ENCODE results near the gene CYBC1.

The CYBC1 gene

GRCh38 chr17:82445542-82445941 is 5.0 kb downstream of the CYBC1 start:
- H3K36me3 ChIP-seq (ENCODE audit: insufficient read depth, low read length): peaks cover 20% of the 10 kb centered on the region
- no peaks in the 10 kb centered on the region for H3K27me3 ChIP-seq (ENCODE audit: control insufficient read depth, insufficient read depth, low read length)
- H3K4me1 ChIP-seq (ENCODE audit: control insufficient read depth, insufficient read depth, low read length): peaks cover 6% of the 10 kb centered on the region
- H3K9ac ChIP-seq (ENCODE audit: low read depth, low read length): no peak overlapping the region
- no peaks in the 10 kb centered on the region for H3K9me3 ChIP-seq (replicated peaks; ENCODE audit: low read length)
- H3K4me2 ChIP-seq (ENCODE audit: low read length): no peak overlapping the region
- H3K4me3 ChIP-seq (ENCODE audit: low read length): no peak overlapping the region

GRCh38 chr17:82444941-82445521 is 5.5 kb downstream of the CYBC1 start:
- Histone ChIP-seq H3K4me1 (ENCODE audit: control insufficient read depth, insufficient read depth, low read length) (peaks cover 6% of the 10 kb centered on the region), H3K4me2 (ENCODE audit: low read length) (no peak overlapping the region), H3K9ac (ENCODE audit: low read depth, low read length) (no peak overlapping the region), H3K27me3 (ENCODE audit: control insufficient read depth, insufficient read depth, low read length) (no peaks in the 10 kb centered on the region), H3K36me3 (ENCODE audit: insufficient read depth, low read length) (peaks cover 20% of the 10 kb centered on the region), H3K4me3 (ENCODE audit: low read length) (no peak overlapping the region), H3K9me3 (replicated peaks; ENCODE audit: low read length) (no peaks in the 10 kb centered on the region)

- Histone ChIP-seq H3K9ac (ENCODE audit: low read depth, low read length) (no peak overlapping the region), H3K9me3 (replicated peaks; ENCODE audit: low read length) (no peaks in the 10 kb centered on the region), H3K27me3 (ENCODE audit: control insufficient read depth, insufficient read depth, low read length) (no peaks in the 10 kb centered on the region), H3K4me3 (ENCODE audit: low read length) (no peak overlapping the region), H3K4me2 (ENCODE audit: low read length) (no peak overlapping the region), H3K4me1 (ENCODE audit: control insufficient read depth, insufficient read depth, low read length) (no peaks in the 10 kb centered on the region), H3K36me3 (ENCODE audit: insufficient read depth, low read length) (peaks cover 20% of the 10 kb centered on the region)
Observed at GRCh38 chr17:82444284-82444893, 6.2 kb downstream of the CYBC1 start.

- H3K4me2 ChIP-seq (ENCODE audit: low read length): no peak overlapping the region
- H3K9me3 ChIP-seq (replicated peaks; ENCODE audit: low read length): no peaks in the 10 kb centered on the region
- peaks cover 20% of the 10 kb centered on the region for H3K36me3 ChIP-seq (ENCODE audit: insufficient read depth, low read length)
- no peaks in the 10 kb centered on the region for H3K27me3 ChIP-seq (ENCODE audit: control insufficient read depth, insufficient read depth, low read length)
- H3K4me3 ChIP-seq (ENCODE audit: low read length): no peak overlapping the region
- H3K4me1 ChIP-seq (ENCODE audit: control insufficient read depth, insufficient read depth, low read length): no peaks in the 10 kb centered on the region
- no peak overlapping the region for H3K9ac ChIP-seq (ENCODE audit: low read depth, low read length)
Observed at GRCh38 chr17:82443465-82444283, 6.9 kb downstream of the CYBC1 start.

- Histone ChIP-seq H3K4me2 (ENCODE audit: low read length) (no peak overlapping the region), H3K4me1 (ENCODE audit: control insufficient read depth, insufficient read depth, low read length) (no peaks in the 10 kb centered on the region), H3K27me3 (ENCODE audit: control insufficient read depth, insufficient read depth, low read length) (no peaks in the 10 kb centered on the region), H3K4me3 (ENCODE audit: low read length) (no peak overlapping the region), H3K36me3 (ENCODE audit: insufficient read depth, low read length) (peaks cover 20% of the 10 kb centered on the region), H3K9ac (ENCODE audit: low read depth, low read length) (no peak overlapping the region), H3K9me3 (replicated peaks; ENCODE audit: low read length) (no peaks in the 10 kb centered on the region)
Observed at GRCh38 chr17:82442643-82443464, 7.7 kb downstream of the CYBC1 start.

- Histone ChIP-seq H3K9ac (ENCODE audit: low read depth, low read length) (no peak overlapping the region), H3K4me1 (ENCODE audit: control insufficient read depth, insufficient read depth, low read length) (no peaks in the 10 kb centered on the region), H3K9me3 (replicated peaks; ENCODE audit: low read length) (no peaks in the 10 kb centered on the region), H3K4me2 (ENCODE audit: low read length) (no peak overlapping the region), H3K36me3 (ENCODE audit: insufficient read depth, low read length) (peaks cover 17% of the 10 kb centered on the region), H3K4me3 (ENCODE audit: low read length) (no peak overlapping the region), H3K27me3 (ENCODE audit: control insufficient read depth, insufficient read depth, low read length) (no peaks in the 10 kb centered on the region)
Observed at GRCh38 chr17:82441691-82442487, 8.7 kb downstream of the CYBC1 start.

GRCh38 chr17:82440991-82441627 is 9.4 kb downstream of the CYBC1 start:
- H3K4me3 ChIP-seq (ENCODE audit: low read length): no peak overlapping the region
- no peak overlapping the region for H3K9ac ChIP-seq (ENCODE audit: low read depth, low read length)
- peaks cover 17% of the 10 kb centered on the region for H3K36me3 ChIP-seq (ENCODE audit: insufficient read depth, low read length)

GRCh38 chr17:82440469-82440981 is 10.0 kb downstream of the CYBC1 start:
- Histone ChIP-seq H3K4me2 (ENCODE audit: low read length) (peak overlapping the region; percentile 33), H3K9ac (ENCODE audit: low read depth, low read length) (no peak overlapping the region), H3K4me3 (ENCODE audit: low read length) (no peak overlapping the region), H3K36me3 (ENCODE audit: insufficient read depth, low read length) (peaks cover 17% of the 10 kb centered on the region), H3K9me3 (replicated peaks; ENCODE audit: low read length) (no peaks in the 10 kb centered on the region), H3K4me1 (ENCODE audit: control insufficient read depth, insufficient read depth, low read length) (peaks cover under 1% of the 10 kb centered on the region), H3K27me3 (ENCODE audit: control insufficient read depth, insufficient read depth, low read length) (no peaks in the 10 kb centered on the region)

More at GRCh38 chr17:82440991-82441627, 9.4 kb downstream of the CYBC1 start:
- Histone ChIP-seq H3K27me3 (ENCODE audit: control insufficient read depth, insufficient read depth, low read length) (no peaks in the 10 kb centered on the region), H3K9me3 (replicated peaks; ENCODE audit: low read length) (no peaks in the 10 kb centered on the region), H3K4me2 (ENCODE audit: low read length) (peak overlapping the region; percentile 33), H3K4me1 (ENCODE audit: control insufficient read depth, insufficient read depth, low read length) (no peaks in the 10 kb centered on the region)

- peaks cover 17% of the 10 kb centered on the region for H3K36me3 ChIP-seq (ENCODE audit: insufficient read depth, low read length)
- H3K4me2 ChIP-seq (ENCODE audit: low read length): no peak overlapping the region
- no peak overlapping the region for H3K4me3 ChIP-seq (ENCODE audit: low read length)
- H3K4me1 ChIP-seq (ENCODE audit: control insufficient read depth, insufficient read depth, low read length): peaks cover 5% of the 10 kb centered on the region
- H3K9me3 ChIP-seq (replicated peaks; ENCODE audit: low read length): no peaks in the 10 kb centered on the region
- H3K27me3 ChIP-seq (ENCODE audit: control insufficient read depth, insufficient read depth, low read length): no peaks in the 10 kb centered on the region
- no peak overlapping the region for H3K9ac ChIP-seq (ENCODE audit: low read depth, low read length)
Observed at GRCh38 chr17:82439829-82440365, 10.7 kb downstream of the CYBC1 start.

GRCh38 chr17:82439194-82439828 is 11.2 kb downstream of the CYBC1 start:
- Histone ChIP-seq H3K27me3 (ENCODE audit: control insufficient read depth, insufficient read depth, low read length) (no peaks in the 10 kb centered on the region), H3K4me2 (ENCODE audit: low read length) (no peak overlapping the region), H3K9me3 (replicated peaks; ENCODE audit: low read length) (no peaks in the 10 kb centered on the region), H3K4me3 (ENCODE audit: low read length) (no peak overlapping the region), H3K4me1 (ENCODE audit: control insufficient read depth, insufficient read depth, low read length) (peaks cover 5% of the 10 kb centered on the region), H3K9ac (ENCODE audit: low read depth, low read length) (no peak overlapping the region), H3K36me3 (ENCODE audit: insufficient read depth, low read length) (peaks cover 17% of the 10 kb centered on the region)

Measured in skeletal muscle satellite cell (primary cell).